RWPE2 (cell line): ENCODE results near the gene PIH1D1.

Experiments
- ATAC-seq: fragments of 200-7000 bp; cut with Tn5 transposase; 3 replicates; pipeline ENCODE4 v1.9.1; 2021; ENCODE audit warnings: low read depth
- DNase-seq: peaks from one replicate; pipeline ENCODE4 v3.0.0-alpha.2; 2020; ENCODE audit warnings: low spot score
- H3K27ac ChIP-seq: fragments of 450-650 bp; 2 replicates; pipeline ENCODE4 v1.5.1; 2017; ENCODE audit warnings: mild to moderate bottlenecking; ENCODE audit not compliant: poor library complexity, severe bottlenecking
- H3K27me3 ChIP-seq: fragments of 250-450 bp; sonication (Bioruptor Pico); 2 replicates; pipeline ENCODE4 v1.5.1; 2021; ENCODE audit warnings: mild to moderate bottlenecking, moderate library complexity; ENCODE audit not compliant: insufficient read depth, poor library complexity, severe bottlenecking
- H3K36me3 ChIP-seq: fragments of 250-450 bp; sonication (Bioruptor Pico); 2 replicates; pipeline ENCODE4 v1.5.1; 2020; ENCODE audit warnings: low read depth, mild to moderate bottlenecking, moderate library complexity
- H3K4me1 ChIP-seq: fragments of 250-450 bp; sonication (Bioruptor Pico); 2 replicates; pipeline ENCODE4 v1.5.1; 2021; ENCODE audit warnings: mild to moderate bottlenecking, moderate library complexity; ENCODE audit not compliant: insufficient read depth, poor library complexity, severe bottlenecking
- H3K4me3 ChIP-seq: fragments of 250-450 bp; sonication (Bioruptor Pico); 2 replicates; pipeline ENCODE4 v1.5.1; 2021; ENCODE audit warnings: mild to moderate bottlenecking, moderate library complexity; ENCODE audit not compliant: severe bottlenecking
- H3K9me3 ChIP-seq: fragments of 250-450 bp; sonication (Bioruptor Pico); 2 replicates; pipeline ENCODE4 v1.5.1; 2021; ENCODE audit warnings: mild to moderate bottlenecking, moderate library complexity; ENCODE audit not compliant: severe bottlenecking
- CTCF ChIP-seq: fragments of 450-650 bp; IDR thresholded peaks from one replicate; pipeline ENCODE4 v1.5.1; 2017; ENCODE audit warnings: mild to moderate bottlenecking, moderate library complexity; ENCODE audit not compliant: poor library complexity, severe bottlenecking

PIH1D1 gene

GRCh38 chr19:49428547-49429451 lies 22.8 kb downstream of the PIH1D1 start:
- TF ChIP-seq CTCF: no peak
- Histone ChIP-seq H3K36me3 (no peaks in the 10 kb centered on the region), H3K27me3 (peaks cover 93% of the 10 kb centered on the region), H3K4me1 (no peaks in the 10 kb centered on the region), H3K27ac (no peak overlapping the region), H3K9me3 (no peaks in the 10 kb centered on the region), H3K4me3 (no peak overlapping the region)
- ATAC-seq (no peak), DNase-seq (no peak)

GRCh38 chr19:49427855-49428546 lies 23.6 kb downstream of the PIH1D1 start:
- TF ChIP-seq CTCF: no peak
- no peaks in the 10 kb centered on the region for H3K36me3 ChIP-seq
- DNase-seq (no peak), ATAC-seq (peak; percentile 69)
- peak overlapping the region; percentile 14 for H3K4me3 ChIP-seq
- no peak overlapping the region for H3K27ac ChIP-seq
- no peaks in the 10 kb centered on the region for H3K4me1 ChIP-seq
- H3K9me3 ChIP-seq: no peaks in the 10 kb centered on the region
- peaks cover 93% of the 10 kb centered on the region for H3K27me3 ChIP-seq

GRCh38 chr19:49427339-49427738 lies 24.3 kb downstream of the PIH1D1 start:
- H3K27ac ChIP-seq: no peak overlapping the region
- no peaks in the 10 kb centered on the region for H3K36me3 ChIP-seq
- DNase-seq (no peak), ATAC-seq (no peak)
- TF ChIP-seq CTCF: no peak
- no peaks in the 10 kb centered on the region for H3K4me1 ChIP-seq
- H3K9me3 ChIP-seq: no peaks in the 10 kb centered on the region
- H3K27me3 ChIP-seq: peaks cover 93% of the 10 kb centered on the region
- H3K4me3 ChIP-seq: no peak overlapping the region

GRCh38 chr19:49425922-49426592 lies 25.6 kb downstream of the PIH1D1 start:
- H3K27ac ChIP-seq: no peak overlapping the region
- H3K9me3 ChIP-seq: no peaks in the 10 kb centered on the region
- H3K27me3 ChIP-seq: peaks cover 92% of the 10 kb centered on the region
- ATAC-seq (peak; percentile 28; the same call in 2 of the 3 replicates), DNase-seq (no peak)
- TF ChIP-seq CTCF: no peak
- no peak overlapping the region for H3K4me3 ChIP-seq
- no peaks in the 10 kb centered on the region for H3K4me1 ChIP-seq
- H3K36me3 ChIP-seq: no peaks in the 10 kb centered on the region
